PC-3 (cell line): ENCODE data around the gene CSRP3.

ENCODE experiments used
- EZH2 ChIP-seq: fragments of 300-600 bp; sonication (generic); IDR thresholded peaks from one replicate; pipeline ENCODE4 v1.6.1; 2017; ENCODE audit warnings: antibody characterized with exemption, mild to moderate bottlenecking, low read length; ENCODE audit not compliant: unreplicated experiment
- TF ChIP-seq, protein P1 (sequence below): fragments of 300-600 bp; sonication (generic); conservative IDR thresholded peaks from 2 replicates; pipeline ENCODE4 v1.5.1; 2017; ENCODE audit warnings: antibody characterized with exemption, low read depth, mild to moderate bottlenecking, low read length

- TF ChIP-seq, protein P1, sequence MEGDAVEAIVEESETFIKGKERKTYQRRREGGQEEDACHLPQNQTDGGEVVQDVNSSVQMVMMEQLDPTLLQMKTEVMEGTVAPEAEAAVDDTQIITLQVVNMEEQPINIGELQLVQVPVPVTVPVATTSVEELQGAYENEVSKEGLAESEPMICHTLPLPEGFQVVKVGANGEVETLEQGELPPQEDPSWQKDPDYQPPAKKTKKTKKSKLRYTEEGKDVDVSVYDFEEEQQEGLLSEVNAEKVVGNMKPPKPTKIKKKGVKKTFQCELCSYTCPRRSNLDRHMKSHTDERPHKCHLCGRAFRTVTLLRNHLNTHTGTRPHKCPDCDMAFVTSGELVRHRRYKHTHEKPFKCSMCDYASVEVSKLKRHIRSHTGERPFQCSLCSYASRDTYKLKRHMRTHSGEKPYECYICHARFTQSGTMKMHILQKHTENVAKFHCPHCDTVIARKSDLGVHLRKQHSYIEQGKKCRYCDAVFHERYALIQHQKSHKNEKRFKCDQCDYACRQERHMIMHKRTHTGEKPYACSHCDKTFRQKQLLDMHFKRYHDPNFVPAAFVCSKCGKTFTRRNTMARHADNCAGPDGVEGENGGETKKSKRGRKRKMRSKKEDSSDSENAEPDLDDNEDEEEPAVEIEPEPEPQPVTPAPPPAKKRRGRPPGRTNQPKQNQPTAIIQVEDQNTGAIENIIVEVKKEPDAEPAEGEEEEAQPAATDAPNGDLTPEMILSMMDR: no peak
- no peak for TF ChIP-seq EZH2
Observed at GRCh38 chr11:19187833-19188258, 13.9 kb downstream of the CSRP3 start.
